Activated CD4-positive, alpha-beta memory T cell treated with anti-CD3 and anti-CD28 coated beads, Interleukin-2, amount 10 ng/mL, durations not matched to agents 7 days and 5 days (primary cell): ENCODE measurements around the gene CDKN1C. TPM values are rescaled to one million over a fixed set of nuclear protein-coding genes. Genes with fewer than 3 reads are reported as not detected.
A peak's percentile ranks its signal among the peaks of the same experiment; 100 is the strongest.

Source experiments
- CTCF ChIA-PET: fragments of 350-600 bp; sonication (Branson Sonifier 250); formaldehyde crosslinking; loops from one replicate; lab custom pipeline; 2021; ENCODE audit warnings: antibody characterized with exemption, inconsistent platforms; lab: Charles Lee
- POLR2A ChIA-PET: fragments of 350-600 bp; sonication (Branson Sonifier 250); formaldehyde crosslinking; loops from one replicate; lab custom pipeline; 2021; ENCODE audit warnings: antibody characterized with exemption; lab: Charles Lee
- DNase-seq: peaks from one replicate; pipeline ENCODE4 v3.0.0-alpha.2; 2020
- H3K27ac Mint-ChIP-seq: one replicate; pipeline ENCODE4 v1.8.0; 2021; ENCODE audit warnings: mild to moderate bottlenecking, mixed read lengths
- H3K27me3 Mint-ChIP-seq: one replicate; pipeline ENCODE4 v1.8.0; 2021; ENCODE audit warnings: mixed read lengths
- H3K36me3 Mint-ChIP-seq: one replicate; pipeline ENCODE4 v1.8.0; 2021; ENCODE audit warnings: low read depth, mixed read lengths
- H3K4me1 Mint-ChIP-seq: one replicate; pipeline ENCODE4 v1.8.0; 2021; ENCODE audit warnings: mixed read lengths
- H3K4me3 Mint-ChIP-seq: one replicate; pipeline ENCODE4 v1.8.0; 2021; ENCODE audit warnings: mild to moderate bottlenecking, mixed read lengths
- H3K9me3 Mint-ChIP-seq: one replicate; pipeline ENCODE4 v1.8.0; 2021; ENCODE audit warnings: mixed read lengths
- total RNA-seq, 2 experiments: library from RNA; stranded (reverse); gene quantifications; one replicate each; pipeline ENCODE4 v1.2.3, GENCODE V29; 2021

CDKN1C gene
- total RNA-seq, 2 experiments from 2014 or later = 0.55 to 0.60 TPM

- Mint-ChIP-seq H3K4me3 (no peak overlapping the region), H3K27me3 (no peaks in the 10 kb centered on the region), H3K4me1 (peaks cover 47% of the 10 kb centered on the region)
These were observed 13.7 kb upstream of the CDKN1C start for GRCh38 chr11:2899080-2899783.

GRCh38 chr11:2898366-2899079 is 12.9 kb upstream of the CDKN1C start:
- H3K4me3 Mint-ChIP-seq = peak overlapping the region; percentile 66
- ChIA-PET POLR2A (interaction anchor here (0.8 to 1.9 kb wide), 8 partner anchors 9 to 117 kb away, joined by 3 to 9 read pairs (median 4); partner anchors contain the start of gene PHLDA2), CTCF (interaction anchor here (1.1 to 1.5 kb wide), 2 partner anchors 10 to 366 kb away, joined by 9 to 11 read pairs; no protein-coding TSS in a partner anchor)
- H3K27me3 Mint-ChIP-seq = no peaks in the 10 kb centered on the region
- H3K27ac Mint-ChIP-seq = peak overlapping the region; percentile 95
- H3K9me3 Mint-ChIP-seq = no peaks in the 10 kb centered on the region
- H3K36me3 Mint-ChIP-seq = no peaks in the 10 kb centered on the region
- peak; percentile 82 for DNase-seq
- H3K4me1 Mint-ChIP-seq = peaks cover 43% of the 10 kb centered on the region

More at GRCh38 chr11:2899080-2899783, 13.7 kb upstream of the CDKN1C start:
- POLR2A ChIA-PET = interaction anchor here (0.8 to 1.9 kb wide), 6 partner anchors 9 to 116 kb away, joined by 3 to 9 read pairs (median 4); partner anchors contain the start of gene PHLDA2
- Mint-ChIP-seq H3K9me3 (no peaks in the 10 kb centered on the region), H3K27ac (peak overlapping the region; percentile 95), H3K36me3 (no peaks in the 10 kb centered on the region)
- CTCF ChIA-PET = interaction anchor here (1.1 to 1.5 kb wide), 2 partner anchors 11 to 367 kb away, joined by 9 to 11 read pairs; no protein-coding TSS in a partner anchor
- DNase-seq = no peak

DNA sequence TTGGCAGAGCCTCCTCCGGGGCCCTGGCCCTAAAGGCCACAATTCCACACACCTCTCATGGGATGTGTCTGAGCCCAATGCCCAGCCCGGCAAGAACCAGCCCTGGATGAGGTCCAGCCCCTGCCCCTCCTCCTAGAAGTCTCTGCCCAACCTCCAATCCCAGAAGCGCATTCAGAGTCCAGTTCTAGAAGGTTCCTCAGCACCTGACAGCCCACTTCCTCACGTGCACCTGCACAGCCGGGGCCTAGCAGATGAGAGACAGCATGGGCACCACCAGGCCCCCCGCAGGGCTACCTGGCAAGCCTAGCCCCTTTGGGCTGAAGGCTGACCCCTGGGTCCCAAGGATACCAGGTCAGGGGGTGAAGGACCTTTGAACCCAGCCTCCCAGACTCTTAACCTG is 11.5 kb upstream of the CDKN1C start:
- Mint-ChIP-seq H3K4me3 (no peak overlapping the region), H3K36me3 (no peaks in the 10 kb centered on the region), H3K27me3 (no peaks in the 10 kb centered on the region), H3K4me1 (peaks cover 48% of the 10 kb centered on the region), H3K27ac (no peak overlapping the region), H3K9me3 (no peaks in the 10 kb centered on the region)
- ChIA-PET POLR2A (interaction anchor here (0.8 kb wide), 1 partner anchor 9 kb away, joined by 3 read pairs; no protein-coding TSS in a partner anchor), CTCF (no interaction called here)
- no peak for DNase-seq

DNA sequence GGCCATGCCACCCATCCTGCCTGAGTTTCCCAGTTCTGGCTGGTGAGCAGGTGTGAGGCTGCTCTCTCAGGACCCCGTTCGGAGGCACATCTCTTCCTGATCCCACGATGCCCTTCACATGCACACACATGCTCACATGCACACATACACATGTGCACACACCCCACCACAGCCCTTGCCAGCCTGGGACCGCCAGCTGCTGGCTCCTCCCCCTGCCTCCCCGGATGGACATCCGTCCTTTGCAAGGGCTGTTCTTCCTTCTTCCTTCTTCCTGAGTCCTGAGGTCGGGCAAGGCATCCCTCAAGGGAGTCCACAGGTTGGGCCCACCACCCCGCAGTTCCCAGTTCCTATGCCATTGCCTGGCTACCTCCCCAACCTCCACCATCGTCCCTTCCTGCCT is 10.5 kb upstream of the CDKN1C start:
- H3K4me1 Mint-ChIP-seq = peaks cover 52% of the 10 kb centered on the region
- POLR2A ChIA-PET = interaction anchor here (0.8 kb wide), 1 partner anchor 8 kb away, joined by 3 read pairs; no protein-coding TSS in a partner anchor
- H3K9me3 Mint-ChIP-seq = no peaks in the 10 kb centered on the region

GRCh38 chr11:2893935-2894334 is 8.4 kb upstream of the CDKN1C start:
- H3K27me3 Mint-ChIP-seq = no peaks in the 10 kb centered on the region
- POLR2A ChIA-PET = interaction anchor here (2.3 kb wide), 1 partner anchor 9 kb away, joined by 24 read pairs; a partner anchor contains a TSS
- no peaks in the 10 kb centered on the region for H3K36me3 Mint-ChIP-seq
- H3K27ac Mint-ChIP-seq = peak overlapping the region; percentile 35
- H3K9me3 Mint-ChIP-seq = no peaks in the 10 kb centered on the region
- CTCF ChIA-PET = interaction anchor here (2.3 to 3.3 kb wide), 2 partner anchors 9 to 36 kb away, joined by 24 to 41 read pairs; partner anchors contain the start of gene PHLDA2
- no peak for DNase-seq
- H3K4me3 Mint-ChIP-seq = peak overlapping the region; percentile 7
- H3K4me1 Mint-ChIP-seq = peaks cover 34% of the 10 kb centered on the region

More for the DNA sequence above, 10.5 kb upstream of the CDKN1C start:
- CTCF ChIA-PET = interaction anchor here (0.9 to 1.1 kb wide), 2 partner anchors 34 to 1244 kb away, joined by 3 to 4 read pairs; no protein-coding TSS in a partner anchor
- H3K4me3 Mint-ChIP-seq = no peak overlapping the region
- no peaks in the 10 kb centered on the region for H3K27me3 Mint-ChIP-seq
- DNase-seq = no peak
- no peak overlapping the region for H3K27ac Mint-ChIP-seq
- no peaks in the 10 kb centered on the region for H3K36me3 Mint-ChIP-seq

DNA sequence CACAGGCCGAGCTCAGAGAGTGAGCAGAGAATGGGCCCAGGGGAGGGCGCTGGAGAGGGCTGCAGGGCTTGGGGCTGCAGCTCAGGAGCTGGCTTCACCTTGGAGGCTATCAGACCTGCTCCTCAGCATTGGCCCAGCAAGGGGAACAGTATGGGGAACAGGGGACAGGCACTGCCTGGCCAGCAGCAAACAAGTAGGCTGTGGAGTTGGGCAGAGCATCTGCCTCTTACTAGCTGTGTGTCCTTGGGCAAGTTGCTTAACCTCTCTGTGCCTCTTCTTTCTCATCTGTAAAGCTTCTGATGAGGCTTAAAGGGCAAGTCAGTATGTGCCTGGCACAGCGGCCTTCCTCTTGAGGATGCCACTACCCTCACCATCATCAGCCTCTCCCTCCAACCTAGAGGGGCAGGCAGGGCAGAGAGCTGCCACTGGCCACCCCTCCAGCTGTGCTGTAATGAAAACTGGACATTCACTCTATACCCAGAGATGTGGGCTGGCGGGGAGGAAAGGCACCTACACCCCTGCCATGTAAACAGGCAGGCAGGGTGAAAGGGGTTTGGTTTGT is 7.5 kb upstream of the CDKN1C start:
- H3K27me3 Mint-ChIP-seq = no peaks in the 10 kb centered on the region
- H3K4me1 Mint-ChIP-seq = peaks cover 28% of the 10 kb centered on the region
- no peaks in the 10 kb centered on the region for H3K9me3 Mint-ChIP-seq
- H3K36me3 Mint-ChIP-seq = no peaks in the 10 kb centered on the region
- peak; percentile 75 for DNase-seq
- H3K4me3 Mint-ChIP-seq = peak overlapping the region; percentile 79
- peak overlapping the region; percentile 80 for H3K27ac Mint-ChIP-seq
- CTCF ChIA-PET = interaction anchor here (0.6 to 10.9 kb wide), 33 partner anchors 8 to 816 kb away, joined by 3 to 216 read pairs (median 4); partner anchors contain the start of genes C11orf21, PHLDA2, TSPAN32 and TSSC4
- POLR2A ChIA-PET = interaction anchor here (0.8 to 2.4 kb wide), 12 partner anchors 10 to 493 kb away, joined by 3 to 24 read pairs (median 4); partner anchors contain the start of genes KCNQ1OT1, PHLDA2 and TSSC4

GRCh38 chr11:2892215-2892966 is 6.8 kb upstream of the CDKN1C start:
- Mint-ChIP-seq H3K27ac (peak overlapping the region; percentile 80), H3K9me3 (no peaks in the 10 kb centered on the region), H3K36me3 (no peaks in the 10 kb centered on the region), H3K4me1 (peaks cover 23% of the 10 kb centered on the region), H3K4me3 (peak overlapping the region; percentile 79), H3K27me3 (peaks cover 3% of the 10 kb centered on the region)
- CTCF ChIA-PET = interaction anchor here (0.6 to 10.9 kb wide), 35 partner anchors 9 to 815 kb away, joined by 3 to 216 read pairs (median 4); partner anchors contain the start of genes C11orf21, PHLDA2, TSPAN32 and TSSC4
- POLR2A ChIA-PET = interaction anchor here (0.8 to 2.4 kb wide), 15 partner anchors 11 to 492 kb away, joined by 3 to 24 read pairs (median 3); partner anchors contain the start of genes CARS1, KCNQ1OT1, PHLDA2 and TSSC4
- DNase-seq = peak; percentile 76

- Mint-ChIP-seq H3K4me3 (peak overlapping the region; percentile 79), H3K27ac (peak overlapping the region; percentile 80), H3K9me3 (no peaks in the 10 kb centered on the region), H3K27me3 (peaks cover 11% of the 10 kb centered on the region), H3K4me1 (peaks cover 26% of the 10 kb centered on the region), H3K36me3 (no peaks in the 10 kb centered on the region)
- ChIA-PET CTCF (interaction anchor here (0.5 to 10.9 kb wide), 16 partner anchors 8 to 613 kb away, joined by 3 to 216 read pairs (median 6); partner anchors contain the start of genes C11orf21, PHLDA2 and TSPAN32), POLR2A (interaction anchor here (0.7 to 2.4 kb wide), 14 partner anchors 10 to 491 kb away, joined by 3 to 24 read pairs (median 3); partner anchors contain the start of genes CARS1, KCNQ1OT1, PHLDA2 and TSSC4)
- no peak for DNase-seq
These were observed 6.0 kb upstream of the CDKN1C start for GRCh38 chr11:2891326-2892214.

DNA sequence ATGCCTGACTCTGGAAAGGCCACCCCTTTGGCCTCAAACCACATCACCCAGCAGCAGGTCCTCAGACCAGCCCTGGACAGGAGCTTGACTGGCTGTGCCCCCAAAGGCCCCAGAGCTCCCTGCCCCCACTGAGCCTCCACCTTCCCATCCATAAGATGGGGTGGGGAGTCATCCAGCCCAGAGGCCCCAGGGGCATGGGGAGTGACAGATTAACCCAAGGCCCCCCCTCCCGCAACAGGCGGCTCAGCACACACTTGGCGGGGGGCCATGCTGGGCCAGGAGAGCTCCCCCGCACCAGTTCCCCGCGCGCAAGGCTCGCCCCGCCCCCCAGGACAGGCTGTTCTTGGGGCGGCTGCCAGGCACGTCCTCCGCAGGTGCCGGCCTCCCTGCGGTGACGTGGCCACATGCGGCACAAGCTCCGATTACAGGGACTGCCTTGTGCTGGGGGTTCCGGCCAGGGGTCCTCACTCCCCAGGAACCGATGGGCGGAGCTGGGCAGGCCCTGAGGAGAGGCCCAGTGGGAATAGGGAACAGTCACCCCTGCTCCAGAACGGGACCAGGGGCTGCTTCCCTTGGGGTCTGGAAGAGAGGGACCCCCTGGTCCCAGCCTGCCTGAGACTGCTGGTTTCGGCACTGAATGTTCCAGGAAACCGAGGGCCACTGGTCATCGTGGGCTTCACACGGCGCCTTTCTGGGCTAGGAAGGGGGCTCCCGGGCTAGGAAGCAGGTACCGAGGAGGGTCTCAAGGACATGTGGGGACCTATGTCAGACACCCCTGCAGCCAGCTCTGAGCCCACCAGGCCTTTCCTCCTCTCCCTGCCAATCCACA is 5.1 kb upstream of the CDKN1C start:
- CTCF ChIA-PET = interaction anchor here (0.5 to 10.9 kb wide), 5 partner anchors 7 to 612 kb away, joined by 3 to 216 read pairs (median 13); partner anchors contain the start of gene PHLDA2
- DNase-seq = no peak
- POLR2A ChIA-PET = interaction anchor here (0.7 to 1.2 kb wide), 3 partner anchors 8 to 463 kb away, joined by 3 to 5 read pairs (median 3); a partner anchor contains a TSS
- Mint-ChIP-seq H3K4me1 (peaks cover 27% of the 10 kb centered on the region), H3K27me3 (peaks cover 12% of the 10 kb centered on the region), H3K9me3 (no peaks in the 10 kb centered on the region), H3K27ac (no peak overlapping the region), H3K36me3 (no peaks in the 10 kb centered on the region), H3K4me3 (no peak overlapping the region)
